CD4-positive, alpha-beta T cell (primary cell): ENCODE measurements around the gene CSTB. TPM values are rescaled to one million over a fixed set of nuclear protein-coding genes. Genes with fewer than 3 reads are reported as not detected.

Experiments
- ATAC-seq: fragments of 200-7000 bp; cut with Tn5 transposase; one replicate; pipeline ENCODE4 v1.10.0; 2022; ENCODE audit warnings: mild to moderate bottlenecking; ENCODE audit not compliant: poor library complexity
- CTCF ChIA-PET: fragments of 350-600 bp; sonication (Branson Sonifier 250); formaldehyde crosslinking; loops from one replicate; lab custom pipeline; 2021; ENCODE audit warnings: antibody characterized with exemption, inconsistent platforms; lab: Charles Lee
- POLR2A ChIA-PET: fragments of 350-600 bp; sonication (Branson Sonifier 250); formaldehyde crosslinking; loops from one replicate; lab custom pipeline; 2021; ENCODE audit warnings: antibody characterized with exemption, inconsistent platforms; lab: Charles Lee
- DNase-seq, 14 experiments: peaks; one replicate each; pipeline ENCODE4 v3.0.0-alpha.2; 2013 to 2020; ENCODE audit warnings: mixed read lengths in 2 of 14
- H3K27ac ChIP-seq, 2 donors: one replicate each; pipeline versions ENCODE4 v1.5.1 to v1.7.0; 2013; ENCODE audit warnings: low read length in 2 of 2, low read depth in 1 of 2, mild to moderate bottlenecking in 1 of 2
- H3K27me3 ChIP-seq, 2 experiments: 1 replicate in 1 of 2; 2 replicates in 1 of 2; pipeline versions ENCODE4 v1.6.1 to v1.7.0; 2013; ENCODE audit warnings: low read length in 2 of 2, control low read depth in 1 of 2, mild to moderate bottlenecking in 1 of 2, moderate library complexity in 1 of 2; ENCODE audit not compliant: insufficient read depth in 2 of 2, control insufficient read depth in 1 of 2
- H3K36me3 ChIP-seq: one replicate; pipeline ENCODE4 v1.6.1; 2013; ENCODE audit warnings: low read length, control low read depth; ENCODE audit not compliant: insufficient read depth
- H3K4me1 ChIP-seq: one replicate; pipeline ENCODE4 v1.6.1; 2013; ENCODE audit warnings: low read length, control low read depth; ENCODE audit not compliant: insufficient read depth
- H3K4me3 ChIP-seq: one replicate; pipeline ENCODE4 v1.5.1; 2013; ENCODE audit warnings: mild to moderate bottlenecking, low read length, moderate library complexity
- H3K9me3 ChIP-seq, 2 experiments: 1 replicate in 1 of 2; 2 replicates in 1 of 2; pipeline versions ENCODE4 v1.6.1 to v1.7.0; 2013; ENCODE audit warnings: low read length in 2 of 2, mild to moderate bottlenecking in 2 of 2, control low read depth in 1 of 2, moderate library complexity in 1 of 2; ENCODE audit not compliant: control insufficient read depth in 1 of 2, insufficient read depth in 1 of 2
- H3K27ac Mint-ChIP-seq: one replicate; pipeline ENCODE4 v1.8.0; 2020; ENCODE audit warnings: mixed read lengths
- H3K27me3 Mint-ChIP-seq: one replicate; pipeline ENCODE4 v1.8.0; 2021; ENCODE audit warnings: mixed read lengths
- H3K36me3 Mint-ChIP-seq: one replicate; pipeline ENCODE4 v1.8.0; 2021; ENCODE audit warnings: low read depth, mixed read lengths
- H3K4me1 Mint-ChIP-seq: one replicate; pipeline ENCODE4 v1.8.0; 2021; ENCODE audit warnings: low read depth, mixed read lengths
- H3K4me3 Mint-ChIP-seq: one replicate; pipeline ENCODE4 v1.8.0; 2020; ENCODE audit warnings: mild to moderate bottlenecking, mixed read lengths
- H3K9me3 Mint-ChIP-seq: one replicate; pipeline ENCODE4 v1.8.0; 2020; ENCODE audit warnings: mixed read lengths
- CTCF ChIP-seq: fragments of 200-600 bp; IDR thresholded peaks from one replicate; pipeline ENCODE4 v1.8.0; 2022; ENCODE audit warnings: antibody characterized with exemption, mild to moderate bottlenecking
- intact Hi-C, 2 experiments: fragments of 100-400 bp; cut with DNase I in 1 of 2; cut with micrococcal nuclease in 1 of 2; formaldehyde crosslinking; loops; one replicate each; pipeline versions ENCODE4 v1.15.1 to v1.9.0; 2023 to 2025; cut with DNase I, micrococcal nuclease
- total RNA-seq, 174 experiments: library from RNA in 2 of 174; stranded (reverse) in 2 of 174; gene quantifications; one replicate each; pipeline ENCODE4 v1.2.3 and lab custom pipeline; 2021 to 2026

The CSTB gene
- total RNA-seq, 2 experiments from 2014 or later, result 13.4 to 14.5 TPM

DNA sequence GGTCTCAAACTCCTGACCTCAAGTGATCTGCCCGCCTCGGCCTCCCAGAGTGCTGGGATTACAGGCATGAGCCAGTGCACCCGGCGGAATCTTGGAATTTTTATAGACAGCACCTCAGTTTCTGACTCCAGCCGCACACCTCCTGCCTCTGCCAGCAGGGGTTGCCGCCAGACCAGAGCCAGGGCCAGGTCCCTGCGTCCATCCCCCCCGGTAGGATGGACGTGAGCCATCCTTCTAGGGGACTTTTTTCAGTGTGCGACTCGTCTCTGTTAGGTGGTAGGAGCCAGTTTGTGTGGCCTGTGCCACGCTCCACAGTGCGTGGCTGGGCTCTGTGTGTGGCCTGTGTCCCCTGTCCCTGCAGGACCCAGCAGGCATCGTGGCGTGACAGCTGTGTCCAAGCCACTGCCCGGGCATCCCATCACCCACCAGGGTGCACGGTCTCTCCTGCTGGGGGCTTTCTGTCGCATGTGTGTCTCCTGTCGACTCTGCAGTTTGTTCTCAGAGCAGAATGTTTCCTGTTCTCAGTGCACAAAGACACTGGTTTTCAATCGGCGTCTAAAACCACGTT is 15.6 kb downstream of the CSTB start:
- H3K4me1 Mint-ChIP-seq, result no peaks in the 10 kb centered on the region
- DNase-seq (no peak), ATAC-seq (no peak)
- intact Hi-C loops, result no loop called here
- Histone ChIP-seq H3K36me3 (peaks cover 25% of the 10 kb centered on the region), H3K4me3 (no peak overlapping the region), H3K4me1 (no peaks in the 10 kb centered on the region), H3K27me3 (no peaks in the 10 kb centered on the region), H3K27ac (no peak overlapping the region), H3K9me3 (peaks cover 0 to 12% of the 10 kb centered on the region in 2 experiments)
- H3K36me3 Mint-ChIP-seq, result peaks cover 18% of the 10 kb centered on the region
- H3K27ac Mint-ChIP-seq, result no peak overlapping the region
- H3K9me3 Mint-ChIP-seq, result no peaks in the 10 kb centered on the region
- TF ChIP-seq CTCF, result no peak
- no peaks in the 10 kb centered on the region for H3K27me3 Mint-ChIP-seq
- ChIA-PET POLR2A (no interaction called here), CTCF (no interaction called here)
- no peak overlapping the region for H3K4me3 Mint-ChIP-seq

GRCh38 chr21:43759651-43760050 is 16.5 kb downstream of the CSTB start:
- CTCF ChIA-PET, result no interaction called here

DNA sequence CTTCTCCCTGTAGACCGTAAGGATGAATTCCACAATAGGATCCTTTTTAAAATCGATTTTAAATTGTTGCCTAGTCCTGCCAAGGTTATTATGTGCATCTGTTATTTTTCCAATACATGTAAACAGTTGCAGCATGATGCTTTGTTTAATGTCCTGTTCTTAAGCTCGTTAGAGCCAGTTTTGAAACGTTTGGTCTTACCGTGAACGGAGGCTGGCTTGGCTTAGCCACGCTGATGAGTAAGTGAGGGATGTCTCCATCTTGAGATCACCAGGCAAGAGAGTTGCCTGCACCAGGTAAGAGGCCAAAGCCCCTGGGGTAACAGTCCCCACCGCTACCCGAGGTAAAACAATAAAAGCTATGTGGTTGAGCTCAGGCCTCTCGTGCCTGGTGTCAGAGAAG is 17.3 kb downstream of the CSTB start:
- no peaks in the 10 kb centered on the region for H3K9me3 Mint-ChIP-seq
- H3K4me3 Mint-ChIP-seq, result no peak overlapping the region
- H3K36me3 ChIP-seq, result peaks cover 38% of the 10 kb centered on the region
- peaks cover 0 to 12% of the 10 kb centered on the region in 2 experiments for H3K9me3 ChIP-seq
- H3K27ac Mint-ChIP-seq, result no peak overlapping the region
- H3K4me1 ChIP-seq, result no peaks in the 10 kb centered on the region
- peaks cover 24% of the 10 kb centered on the region for H3K36me3 Mint-ChIP-seq
- no peak overlapping the region for H3K4me3 ChIP-seq
- ATAC-seq (no peak), DNase-seq (no peak)
- H3K4me1 Mint-ChIP-seq, result no peaks in the 10 kb centered on the region
- H3K27ac ChIP-seq, result no peak overlapping the region
- intact Hi-C loops, result no loop called here
- no peaks in the 10 kb centered on the region for H3K27me3 ChIP-seq
- no peaks in the 10 kb centered on the region for H3K27me3 Mint-ChIP-seq
- TF ChIP-seq CTCF, result no peak
- POLR2A ChIA-PET, result no interaction called here
- CTCF ChIA-PET, result no interaction called here

More at GRCh38 chr21:43759651-43760050, 16.5 kb downstream of the CSTB start:
- peaks cover 30% of the 10 kb centered on the region for H3K36me3 ChIP-seq
- Mint-ChIP-seq H3K27me3 (no peaks in the 10 kb centered on the region), H3K4me3 (no peak overlapping the region), H3K36me3 (peaks cover 18% of the 10 kb centered on the region), H3K27ac (no peak overlapping the region), H3K9me3 (no peaks in the 10 kb centered on the region), H3K4me1 (no peaks in the 10 kb centered on the region)
- no peak overlapping the region for H3K4me3 ChIP-seq
- H3K9me3 ChIP-seq, result peaks cover 0 to 12% of the 10 kb centered on the region in 2 experiments
- POLR2A ChIA-PET, result no interaction called here
- no peaks in the 10 kb centered on the region for H3K4me1 ChIP-seq
- H3K27me3 ChIP-seq, result no peaks in the 10 kb centered on the region
- DNase-seq (no peak), ATAC-seq (no peak)
- no peak overlapping the region for H3K27ac ChIP-seq
- no peak for TF ChIP-seq CTCF
- intact Hi-C loops, result no loop called here
